Large intestine (tissue), 3 donors: ENCODE measurements around the gene ARRDC3. TPM values are rescaled to one million over a fixed set of nuclear protein-coding genes. Genes with fewer than 3 reads are reported as not detected.
"Not testable (repeated sequence)": the region's sequence is repeated elsewhere in the genome, so short reads cannot be mapped to it uniquely, and the experiment has no call there.

ENCODE experiments used
- DNase-seq, 2 donors: peaks; one replicate each; pipeline versions ENCODE4 v3.0.0 to v3.0.0-alpha.2; 2013
- H3K27ac ChIP-seq: one replicate; pipeline ENCODE4 v1.5.1; 2013; ENCODE audit warnings: low read length
- H3K27me3 ChIP-seq: 2 replicates; pipeline ENCODE4 v1.6.1; 2013; ENCODE audit warnings: low read length; ENCODE audit not compliant: control insufficient read depth, insufficient read depth
- H3K36me3 ChIP-seq: 2 replicates; pipeline ENCODE4 v1.6.1; 2013; ENCODE audit warnings: low read length; ENCODE audit not compliant: control insufficient read depth, insufficient read depth
- H3K4me1 ChIP-seq: one replicate; pipeline ENCODE4 v1.6.1; 2013; ENCODE audit warnings: low read length; ENCODE audit not compliant: control insufficient read depth, insufficient read depth
- H3K4me3 ChIP-seq: one replicate; pipeline ENCODE4 v1.5.1; 2013; ENCODE audit warnings: low read length
- H3K9me3 ChIP-seq: one replicate; pipeline ENCODE4 v1.6.1; 2013; ENCODE audit warnings: mild to moderate bottlenecking, low read depth, low read length, moderate library complexity; ENCODE audit not compliant: control insufficient read depth
- WGBS: methylation state at CpG from one replicate; pipeline ENCODE4 v1.1.5; 2013; ENCODE audit warnings: low lambda C conversion rate; ENCODE audit not compliant: insufficient coverage; 5-methylcytosine and 5-hydroxymethylcytosine counted together
- polyA plus RNA-seq: library from polyadenylated mRNA; unstranded; fragments of 120-200 nt; gene quantifications from one replicate; pipeline ENCODE4 v1.2.1, GENCODE V29; 2013

Gene ARRDC3
- polyA plus RNA-seq, 1 donor = 37.3 TPM

DNA sequence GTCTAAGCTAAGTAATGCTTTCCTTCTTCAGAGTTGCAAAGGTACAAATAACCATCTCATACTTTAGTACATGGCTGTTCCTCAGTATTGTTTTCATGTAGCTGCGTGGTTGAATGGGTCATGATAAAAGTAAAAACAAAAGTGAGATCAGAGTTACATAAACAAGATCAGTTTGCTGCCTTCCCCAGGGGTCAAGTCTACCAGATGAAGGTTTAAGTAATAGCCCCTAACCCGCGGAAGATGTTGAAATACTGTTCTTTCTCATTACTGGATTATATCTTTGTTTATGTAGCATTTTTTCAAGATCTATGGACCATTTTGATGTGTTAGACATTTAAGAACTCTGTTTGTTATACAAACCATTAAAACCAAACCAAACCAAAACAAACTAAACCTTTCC, 34.1 kb upstream of the ARRDC3 start:
- WGBS = 86% methylated on average over 1 of the region's 3 CpGs
- H3K9me3 ChIP-seq = no peaks in the 10 kb centered on the region
- no peaks in the 10 kb centered on the region for H3K4me1 ChIP-seq
- no peak overlapping the region for H3K27ac ChIP-seq
- H3K4me3 ChIP-seq = no peak overlapping the region
- no peaks in the 10 kb centered on the region for H3K36me3 ChIP-seq
- no peaks in the 10 kb centered on the region for H3K27me3 ChIP-seq
- DNase-seq = no peak

DNA sequence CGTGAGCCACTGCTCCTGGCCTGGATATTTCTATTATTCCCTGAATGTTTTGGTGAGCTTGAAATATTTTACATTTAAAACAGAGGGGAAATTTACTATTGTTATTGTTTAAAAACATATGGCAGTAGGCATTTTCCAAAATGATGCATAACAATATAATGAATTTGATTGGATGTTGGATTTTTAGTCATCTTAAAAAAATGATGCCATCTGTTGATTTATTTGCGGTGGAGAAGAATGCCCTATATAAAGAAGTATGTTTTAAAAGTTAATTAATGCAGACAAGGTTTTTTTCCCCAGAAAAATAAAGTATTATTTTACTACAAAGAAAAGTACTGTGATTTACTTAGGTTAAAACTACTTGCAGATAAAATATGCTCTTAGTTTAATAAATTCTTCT, 33.4 kb upstream of the ARRDC3 start:
- WGBS = 90% methylated on average over 2 of the region's 2 CpGs
- Histone ChIP-seq H3K27ac (no peak overlapping the region), H3K4me1 (no peaks in the 10 kb centered on the region), H3K9me3 (no peaks in the 10 kb centered on the region), H3K4me3 (no peak overlapping the region), H3K36me3 (no peaks in the 10 kb centered on the region), H3K27me3 (no peaks in the 10 kb centered on the region)
- no peak for DNase-seq

DNA sequence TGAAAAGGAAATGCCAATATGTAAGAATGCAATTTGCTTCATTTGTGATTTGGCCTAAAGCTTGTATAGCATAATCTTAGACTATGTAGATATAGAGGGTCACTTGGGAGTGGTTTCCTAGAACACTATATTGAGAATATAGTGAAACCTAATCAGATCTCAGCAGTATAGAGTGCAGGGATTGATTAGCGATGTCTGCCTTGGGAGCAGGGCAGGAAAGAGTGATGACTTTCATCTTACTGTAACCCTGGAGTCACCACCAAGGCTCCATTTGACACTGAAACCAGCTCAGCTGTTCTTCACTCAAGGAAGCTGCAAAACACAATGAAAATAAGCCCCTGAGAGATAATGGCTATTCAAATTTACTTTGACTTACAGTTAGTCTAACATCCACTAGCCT, 26.2 kb upstream of the ARRDC3 start:
- no peak for DNase-seq
- Histone ChIP-seq H3K4me1 (no peaks in the 10 kb centered on the region), H3K36me3 (no peaks in the 10 kb centered on the region), H3K27ac (no peak overlapping the region), H3K9me3 (no peaks in the 10 kb centered on the region), H3K27me3 (no peaks in the 10 kb centered on the region), H3K4me3 (no peak overlapping the region)
- WGBS = no CpG with 5 or more reads among the region's 1 CpG

DNA sequence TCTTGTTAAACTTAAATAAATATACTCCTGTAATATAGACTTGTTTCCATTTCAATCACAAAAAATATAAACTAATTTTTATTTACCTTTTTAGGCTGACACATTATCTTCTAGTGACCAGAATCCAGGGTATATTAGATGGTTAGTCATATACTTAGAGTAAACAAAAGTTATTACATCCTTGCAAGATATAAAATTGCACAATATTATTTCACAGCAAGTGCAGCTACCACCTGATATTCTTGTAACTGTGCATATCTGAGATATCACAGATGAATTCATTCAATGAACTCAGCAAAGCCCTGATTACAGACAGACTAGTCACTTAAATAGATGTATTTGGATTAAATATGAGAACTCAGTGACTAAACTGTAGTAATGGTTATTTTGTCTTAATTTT, 25.6 kb upstream of the ARRDC3 start:
- DNase-seq = no peak
- H3K27ac ChIP-seq = no peak overlapping the region
- no peaks in the 10 kb centered on the region for H3K4me1 ChIP-seq
- no peaks in the 10 kb centered on the region for H3K27me3 ChIP-seq
- no peak overlapping the region for H3K4me3 ChIP-seq
- no peaks in the 10 kb centered on the region for H3K36me3 ChIP-seq
- H3K9me3 ChIP-seq = no peaks in the 10 kb centered on the region

DNA sequence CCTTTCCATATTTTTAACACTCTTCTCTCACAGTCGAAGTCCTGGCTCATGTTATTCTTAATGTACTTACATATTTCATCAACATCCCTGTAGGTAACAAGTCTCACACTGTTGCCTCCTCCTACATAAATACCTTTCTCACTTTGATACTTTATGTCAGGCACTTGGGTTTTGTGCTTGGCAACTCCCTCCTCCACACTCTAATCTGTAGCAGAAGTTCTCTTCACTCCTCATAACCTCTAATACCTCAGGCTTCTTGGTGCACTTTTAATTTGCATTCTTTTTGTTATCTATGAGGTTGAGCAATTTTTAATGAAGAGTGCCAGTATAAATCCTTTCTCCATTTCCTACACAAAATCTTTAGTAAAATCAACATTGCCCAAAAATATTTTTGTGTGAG, 24.1 kb upstream of the ARRDC3 start:
- no peaks in the 10 kb centered on the region for H3K27me3 ChIP-seq
- no peaks in the 10 kb centered on the region for H3K4me1 ChIP-seq
- H3K9me3 ChIP-seq = no peaks in the 10 kb centered on the region
- 88% methylated on average over 1 of the region's 1 CpG for WGBS
- no peak overlapping the region for H3K4me3 ChIP-seq
- H3K27ac ChIP-seq = no peak overlapping the region
- no peak for DNase-seq
- no peaks in the 10 kb centered on the region for H3K36me3 ChIP-seq

DNA sequence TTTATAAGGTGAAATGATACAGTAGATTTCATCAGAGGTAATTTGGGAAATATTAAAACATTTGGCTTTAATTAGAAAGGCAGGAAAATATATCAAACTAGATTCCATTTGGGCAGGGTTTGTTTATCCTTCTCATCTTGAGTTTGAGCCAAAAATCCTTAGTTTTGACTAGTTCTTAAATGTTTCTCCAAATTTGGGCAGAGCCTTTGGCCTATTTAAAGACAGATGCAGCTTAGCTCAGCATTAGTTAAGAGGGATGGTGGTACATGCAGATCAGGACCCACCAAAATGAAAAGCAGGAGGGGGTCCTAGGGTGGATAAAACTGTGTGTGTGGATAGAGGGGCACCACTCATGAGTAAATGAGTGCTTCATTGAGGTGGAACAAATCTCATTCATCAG, 20.3 kb upstream of the ARRDC3 start:
- no peak overlapping the region for H3K4me3 ChIP-seq

DNA sequence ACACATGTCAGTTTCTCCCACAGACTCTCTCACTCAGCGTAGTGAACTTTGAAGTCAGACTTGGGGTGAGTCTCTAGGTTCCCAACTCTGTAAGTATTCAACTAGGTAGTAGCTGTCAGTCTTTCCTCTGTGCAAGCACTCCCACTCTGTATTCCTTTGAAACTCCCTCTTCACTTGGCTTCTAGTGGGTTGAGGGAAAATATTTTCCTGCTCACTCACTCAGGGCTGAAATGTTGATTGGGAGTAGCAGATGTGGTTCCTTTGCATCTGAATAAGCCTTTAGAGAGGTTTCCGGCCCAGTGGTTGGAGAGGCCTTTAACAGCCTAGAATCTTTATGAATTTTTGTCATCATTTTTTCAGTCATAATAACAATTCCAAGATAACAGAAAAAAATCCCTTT, 18.1 kb upstream of the ARRDC3 start:
- Histone ChIP-seq H3K4me1 (no peaks in the 10 kb centered on the region), H3K9me3 (no peaks in the 10 kb centered on the region), H3K4me3 (no peak overlapping the region), H3K36me3 (no peaks in the 10 kb centered on the region), H3K27me3 (no peaks in the 10 kb centered on the region), H3K27ac (no peak overlapping the region)
- DNase-seq = no peak
- WGBS = no CpG with 5 or more reads among the region's 2 CpGs

More for the DNA sequence above, 20.3 kb upstream of the ARRDC3 start:
- Histone ChIP-seq H3K4me1 (no peaks in the 10 kb centered on the region), H3K27me3 (no peaks in the 10 kb centered on the region), H3K27ac (no peak overlapping the region), H3K36me3 (no peaks in the 10 kb centered on the region), H3K9me3 (no peaks in the 10 kb centered on the region)
- no peak for DNase-seq

DNA sequence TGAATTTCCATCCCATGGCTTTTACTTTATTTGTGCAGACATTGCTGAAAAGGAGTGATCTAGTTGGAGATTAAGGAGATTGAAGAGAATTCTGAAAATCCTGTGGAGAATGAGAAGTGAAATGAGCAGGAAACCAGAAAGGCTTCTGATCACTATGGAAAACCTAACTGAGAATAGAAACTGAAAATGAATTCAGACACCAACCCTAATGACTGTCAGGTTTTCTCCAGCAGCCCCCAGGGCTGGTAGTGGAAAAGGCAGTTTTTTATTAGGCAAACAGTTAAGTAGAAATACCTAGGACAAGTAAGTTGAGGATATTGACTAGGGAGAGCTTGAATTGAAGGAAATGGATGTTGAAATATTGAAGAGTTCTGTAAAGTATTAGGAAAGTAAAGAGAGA, 14.7 kb upstream of the ARRDC3 start:
- Histone ChIP-seq H3K4me1 (no peaks in the 10 kb centered on the region), H3K4me3 (no peak overlapping the region), H3K27ac (no peak overlapping the region), H3K27me3 (no peaks in the 10 kb centered on the region), H3K36me3 (no peaks in the 10 kb centered on the region), H3K9me3 (no peaks in the 10 kb centered on the region)
- no peak for DNase-seq

DNA sequence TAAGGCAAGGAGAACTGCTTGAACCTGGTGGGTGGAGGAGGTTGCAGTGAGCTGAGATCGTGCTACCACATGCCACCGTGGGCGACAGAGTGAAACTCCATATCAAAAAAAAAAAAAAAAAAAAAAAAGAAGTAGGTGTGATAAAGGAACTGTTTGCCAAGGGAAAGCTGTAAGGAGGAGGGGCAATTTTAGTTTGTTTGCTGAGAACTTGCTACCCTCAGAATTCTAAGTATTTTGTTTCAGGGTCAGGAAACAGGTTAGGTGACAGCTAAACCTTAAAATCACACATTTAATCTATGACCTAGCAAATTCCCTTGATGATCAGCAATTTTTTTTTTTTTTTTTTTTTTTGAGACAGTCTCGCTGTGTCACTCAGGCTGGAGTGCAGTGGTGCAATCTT, 7.2 kb upstream of the ARRDC3 start:
- Histone ChIP-seq H3K27me3 (no peaks in the 10 kb centered on the region), H3K27ac (no peak overlapping the region), H3K4me3 (no peak overlapping the region), H3K4me1 (no peaks in the 10 kb centered on the region), H3K9me3 (no peaks in the 10 kb centered on the region), H3K36me3 (no peaks in the 10 kb centered on the region)
- WGBS = 33% methylated on average over 3 of the region's 4 CpGs
- no peak for DNase-seq

DNA sequence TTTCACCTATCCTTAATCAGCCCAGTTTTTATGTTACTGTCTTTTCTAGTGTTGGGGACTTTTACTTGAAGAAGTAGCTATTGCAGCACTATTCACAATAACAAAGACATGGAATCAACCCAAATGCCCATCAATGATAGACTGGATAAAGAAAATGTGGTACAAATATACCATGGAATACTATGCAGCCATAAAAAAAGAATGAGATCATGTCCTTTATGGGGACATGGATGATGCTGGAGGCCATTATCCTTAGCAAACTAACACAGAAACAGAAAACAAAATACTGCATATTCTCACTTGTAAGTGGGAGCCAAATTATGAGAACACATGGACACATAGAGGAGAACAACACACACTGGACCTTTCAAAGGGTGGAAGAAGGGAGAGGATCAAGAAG, 6.4 kb upstream of the ARRDC3 start:
- not testable (repeated sequence) for DNase-seq, H3K4me1 ChIP-seq, H3K4me3 ChIP-seq, H3K27me3 ChIP-seq, H3K9me3 ChIP-seq, H3K36me3 ChIP-seq, H3K27ac ChIP-seq

DNA sequence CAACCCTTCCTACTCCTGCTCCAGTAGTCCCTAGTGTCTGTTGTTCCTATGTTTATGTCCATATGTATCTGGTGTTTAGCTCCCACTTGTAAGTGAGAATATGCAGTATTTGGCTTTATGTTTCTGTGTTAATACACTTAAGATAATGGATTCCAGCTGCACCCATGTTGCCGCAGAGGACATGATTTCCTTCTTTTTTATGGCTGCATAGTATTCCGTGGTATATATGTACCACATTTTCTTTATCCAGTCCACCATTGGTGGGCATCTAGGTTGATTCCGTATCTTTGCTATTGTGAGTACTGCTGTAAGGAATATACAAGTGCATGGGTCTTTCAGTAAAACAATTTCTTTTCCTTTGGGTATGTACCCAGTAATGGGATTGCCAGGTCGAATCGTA, 5.2 kb upstream of the ARRDC3 start:
- Histone ChIP-seq H3K27ac (no peak overlapping the region), H3K27me3 (no peaks in the 10 kb centered on the region), H3K4me1 (no peaks in the 10 kb centered on the region), H3K4me3 (no peak overlapping the region), H3K36me3 (no peaks in the 10 kb centered on the region), H3K9me3 (no peaks in the 10 kb centered on the region)
- WGBS = 100% methylated on average over 1 of the region's 5 CpGs
- DNase-seq = no peak

DNA sequence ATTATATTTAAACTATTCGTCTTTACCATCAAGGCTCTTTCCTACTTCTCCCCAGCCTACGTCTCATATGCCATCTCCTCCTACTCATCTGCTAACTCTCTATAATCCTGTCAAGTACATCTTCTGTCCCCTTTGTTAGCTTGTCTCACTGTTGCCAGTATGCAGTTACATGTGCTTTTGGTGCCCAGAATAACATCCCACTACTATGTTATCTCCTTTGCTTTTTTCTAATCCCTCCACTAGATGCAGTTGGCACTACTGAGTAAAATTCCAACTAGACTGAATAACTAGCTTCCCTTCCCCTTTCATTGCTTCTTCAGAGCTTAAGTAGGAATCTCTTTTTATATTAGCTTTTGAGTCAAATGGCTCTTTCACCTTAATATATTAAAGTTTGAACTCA, 3.0 kb upstream of the ARRDC3 start:
- H3K9me3 ChIP-seq = no peaks in the 10 kb centered on the region
- H3K4me1 ChIP-seq = no peaks in the 10 kb centered on the region
- H3K27me3 ChIP-seq = no peaks in the 10 kb centered on the region
- no peaks in the 10 kb centered on the region for H3K36me3 ChIP-seq
- no peak overlapping the region for H3K4me3 ChIP-seq
- WGBS = 100% methylated on average over 2 of the region's 2 CpGs
- no peak for DNase-seq
- H3K27ac ChIP-seq = no peak overlapping the region
